MCF 10A (cell line): Measurements from ENCODE around the gene OR7C1. TPM values are rescaled to one million over a fixed set of nuclear protein-coding genes. Genes with fewer than 3 reads are reported as not detected.
"Not testable (repeated sequence)": the region's sequence is repeated elsewhere in the genome, so short reads cannot be mapped to it uniquely, and the experiment has no call there.

Experiments used
- BruUV-seq: library from RNA; stranded (reverse); fragments of 400-500 nt; replicated peaks from 2 replicates; lab custom pipeline; 2021; lab: Mats Ljungman, UMichigan
- CTCF ChIA-PET: fragments of 300-600 bp; sonication (Branson Sonifier 250); formaldehyde crosslinking; extraction: SDS; loops from one replicate; lab custom pipeline; 2021; ENCODE audit warnings: antibody characterized with exemption, inconsistent platforms; lab: Yijun Ruan, JAX
- POLR2A ChIA-PET: fragments of 300-600, 350-650 bp; sonication (Branson Sonifier 250); formaldehyde crosslinking; extraction: SDS; loops from one replicate; lab custom pipeline; 2020; ENCODE audit warnings: antibody characterized with exemption, inconsistent platforms; lab: Yijun Ruan, JAX
- DNase-seq: peaks from one replicate; pipeline ENCODE4 v3.0.0-alpha.2; 2018; ENCODE audit not compliant: unreplicated experiment
- H3K27ac Mint-ChIP-seq: one replicate; pipeline ENCODE4 v1.8.0; 2022; ENCODE audit warnings: mild to moderate bottlenecking, low read depth, mixed read lengths; ENCODE audit not compliant: unreplicated experiment
- H3K27me3 Mint-ChIP-seq: one replicate; pipeline ENCODE4 v1.8.0; 2022; ENCODE audit warnings: mixed read lengths; ENCODE audit not compliant: insufficient read depth, unreplicated experiment
- H3K36me3 Mint-ChIP-seq: one replicate; pipeline ENCODE4 v1.8.0; 2022; ENCODE audit warnings: mild to moderate bottlenecking, moderate library complexity, mixed read lengths; ENCODE audit not compliant: insufficient read depth, unreplicated experiment
- H3K4me1 Mint-ChIP-seq: one replicate; pipeline ENCODE4 v1.8.0; 2022; ENCODE audit warnings: mixed read lengths; ENCODE audit not compliant: insufficient read depth, unreplicated experiment
- H3K4me3 Mint-ChIP-seq: one replicate; pipeline ENCODE4 v1.8.0; 2022; ENCODE audit warnings: mild to moderate bottlenecking, moderate library complexity, mixed read lengths; ENCODE audit not compliant: unreplicated experiment
- H3K9me3 Mint-ChIP-seq: one replicate; pipeline ENCODE4 v1.8.0; 2022; ENCODE audit warnings: mixed read lengths; ENCODE audit not compliant: unreplicated experiment
- intact Hi-C: fragments of 100-400 bp; cut with micrococcal nuclease; formaldehyde crosslinking; loops from 2 replicates; pipeline ENCODE4 v1.14.1; 2022
- total RNA-seq: library from RNA; stranded (reverse); gene quantifications from 2 replicates; pipeline ENCODE4 v1.2.3, GENCODE V29; 2022
- TF ChIP-seq, protein P1 (sequence below): fragments of 200-600 bp; IDR thresholded peaks from one replicate; pipeline ENCODE4 v1.8.0; 2022; ENCODE audit warnings: antibody characterized with exemption, mild to moderate bottlenecking; ENCODE audit not compliant: unreplicated experiment

OR7C1 gene
- total RNA-seq, 1 experiment from 2014 or later: not detected

DNA sequence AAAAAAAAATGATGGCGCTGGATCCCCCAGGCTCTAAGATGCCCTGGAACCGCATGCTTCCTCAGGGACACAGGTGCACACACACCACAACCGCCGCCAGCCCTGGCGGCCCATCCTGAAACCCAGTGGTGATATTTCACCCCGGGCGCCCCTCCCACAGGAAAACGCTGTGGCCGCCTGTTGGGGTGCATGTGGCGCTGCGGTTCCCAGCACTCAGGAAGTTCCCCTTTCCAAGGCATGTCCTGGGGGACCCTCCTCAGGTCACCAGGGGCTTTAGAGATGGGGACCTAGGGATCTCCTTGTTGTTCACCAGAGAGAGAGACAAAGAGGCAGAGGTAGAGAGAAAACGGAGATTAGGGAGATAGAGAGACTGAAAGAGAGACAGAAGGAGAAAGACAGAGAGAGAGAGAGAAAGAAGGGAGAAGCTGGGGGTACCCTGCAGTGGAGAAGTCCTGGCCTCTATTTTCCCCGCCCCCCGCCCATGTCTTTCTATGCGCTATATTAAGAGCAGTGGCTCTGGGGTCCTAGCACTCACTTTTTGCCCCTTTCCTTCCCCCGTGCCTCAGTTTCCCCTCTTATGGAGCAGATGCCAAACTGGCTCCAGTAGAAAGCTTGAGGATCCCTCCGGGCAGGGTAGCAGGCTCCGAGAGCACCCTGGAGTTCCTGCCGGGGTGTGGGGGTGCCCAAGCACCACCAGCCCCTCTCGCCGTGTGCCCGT, 59.0 kb downstream of the OR7C1 start:
- BruUV-seq: no TSS peak
- H3K4me3 Mint-ChIP-seq: peak overlapping the region; percentile 74

DNA sequence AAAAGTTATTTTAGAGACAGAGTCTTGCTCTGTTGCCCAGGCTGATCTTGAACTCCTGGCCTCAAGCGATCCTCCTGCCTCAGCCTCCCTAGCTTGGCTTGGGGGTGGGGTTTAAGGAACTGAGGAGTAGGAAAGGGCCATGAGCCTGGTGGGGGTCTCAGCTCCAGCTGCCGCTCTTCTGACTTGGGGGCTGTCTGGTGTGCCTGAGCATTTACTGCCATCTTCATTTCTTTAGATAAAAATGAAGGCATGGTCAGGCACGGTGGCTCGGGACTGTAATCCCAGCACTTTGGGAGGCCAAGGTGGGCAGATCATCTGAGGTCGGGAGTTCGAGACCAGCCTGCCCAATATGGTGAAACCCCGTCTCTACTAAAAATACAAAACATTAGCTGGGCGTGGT, 59.7 kb downstream of the OR7C1 start:
- not testable (repeated sequence) for DNase-seq, H3K9me3 Mint-ChIP-seq, H3K4me1 Mint-ChIP-seq, H3K27me3 Mint-ChIP-seq, BruUV-seq, H3K27ac Mint-ChIP-seq
- intact Hi-C loops: loop anchor here (5.0 kb wide), 1 partner anchor 88 kb away; no protein-coding TSS in a partner anchor
- peaks cover 25% of the 10 kb centered on the region for H3K36me3 Mint-ChIP-seq
- ChIA-PET CTCF (interaction anchor here (0.6 to 4.0 kb wide), 2 partner anchors 11 to 130 kb away, joined by 3 to 36 read pairs; no protein-coding TSS in a partner anchor), POLR2A (interaction anchor here (0.6 to 0.7 kb wide), 2 partner anchors 202 to 370 kb away, joined by 3 read pairs; no protein-coding TSS in a partner anchor)
- H3K4me3 Mint-ChIP-seq: peak overlapping the region; percentile 74

More for the DNA sequence above, 59.0 kb downstream of the OR7C1 start:
- TF ChIP-seq, protein P1, sequence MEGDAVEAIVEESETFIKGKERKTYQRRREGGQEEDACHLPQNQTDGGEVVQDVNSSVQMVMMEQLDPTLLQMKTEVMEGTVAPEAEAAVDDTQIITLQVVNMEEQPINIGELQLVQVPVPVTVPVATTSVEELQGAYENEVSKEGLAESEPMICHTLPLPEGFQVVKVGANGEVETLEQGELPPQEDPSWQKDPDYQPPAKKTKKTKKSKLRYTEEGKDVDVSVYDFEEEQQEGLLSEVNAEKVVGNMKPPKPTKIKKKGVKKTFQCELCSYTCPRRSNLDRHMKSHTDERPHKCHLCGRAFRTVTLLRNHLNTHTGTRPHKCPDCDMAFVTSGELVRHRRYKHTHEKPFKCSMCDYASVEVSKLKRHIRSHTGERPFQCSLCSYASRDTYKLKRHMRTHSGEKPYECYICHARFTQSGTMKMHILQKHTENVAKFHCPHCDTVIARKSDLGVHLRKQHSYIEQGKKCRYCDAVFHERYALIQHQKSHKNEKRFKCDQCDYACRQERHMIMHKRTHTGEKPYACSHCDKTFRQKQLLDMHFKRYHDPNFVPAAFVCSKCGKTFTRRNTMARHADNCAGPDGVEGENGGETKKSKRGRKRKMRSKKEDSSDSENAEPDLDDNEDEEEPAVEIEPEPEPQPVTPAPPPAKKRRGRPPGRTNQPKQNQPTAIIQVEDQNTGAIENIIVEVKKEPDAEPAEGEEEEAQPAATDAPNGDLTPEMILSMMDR: no peak
- ChIA-PET CTCF (interaction anchor here (0.6 to 4.0 kb wide), 7 partner anchors 10 to 751 kb away, joined by 3 to 36 read pairs (median 3); no protein-coding TSS in a partner anchor), POLR2A (interaction anchor here (1.5 to 1.8 kb wide), 2 partner anchors 10 to 86 kb away, joined by 5 to 6 read pairs; partner anchors contain the start of gene ZNF333)
- H3K4me1 Mint-ChIP-seq: peaks cover 6% of the 10 kb centered on the region
- H3K27me3 Mint-ChIP-seq: no peaks in the 10 kb centered on the region
- peak; percentile 3 for DNase-seq
- peaks cover 20% of the 10 kb centered on the region for H3K36me3 Mint-ChIP-seq
- peak overlapping the region; percentile 53 for H3K27ac Mint-ChIP-seq
- H3K9me3 Mint-ChIP-seq: no peaks in the 10 kb centered on the region
- intact Hi-C loops: loop anchor here (5.0 kb wide), 1 partner anchor 89 kb away; no protein-coding TSS in a partner anchor

DNA sequence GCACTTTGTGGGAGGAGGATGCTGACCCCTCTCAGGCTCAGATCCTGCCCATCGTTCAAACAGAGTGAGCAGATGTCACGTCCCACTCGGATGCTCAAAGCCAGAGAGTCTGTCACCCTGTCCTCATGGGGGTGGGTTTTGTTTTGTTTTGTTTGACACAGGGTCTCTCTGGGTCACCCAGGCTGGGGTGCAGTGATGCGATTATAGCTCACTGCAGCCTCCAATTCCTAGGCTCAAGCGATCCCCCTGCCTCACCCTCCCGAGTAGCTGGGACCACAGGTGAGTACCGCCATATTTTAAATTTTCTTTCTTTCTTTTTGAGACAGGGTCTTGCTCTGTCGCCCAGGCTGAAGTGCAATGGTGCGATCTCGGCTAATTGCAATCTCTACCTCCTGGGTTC, 60.6 kb downstream of the OR7C1 start:
- DNase-seq: no peak
- H3K4me3 Mint-ChIP-seq: no peak overlapping the region
- peaks cover 6% of the 10 kb centered on the region for H3K4me1 Mint-ChIP-seq
- intact Hi-C loops: no loop called here
- BruUV-seq: no TSS peak
- no peaks in the 10 kb centered on the region for H3K9me3 Mint-ChIP-seq
- H3K27ac Mint-ChIP-seq: no peak overlapping the region
- peaks cover 35% of the 10 kb centered on the region for H3K36me3 Mint-ChIP-seq
- ChIA-PET POLR2A (no interaction called here), CTCF (interaction anchor here (0.5 to 4.0 kb wide), 4 partner anchors 12 to 601 kb away, joined by 3 to 36 read pairs (median 4); no protein-coding TSS in a partner anchor)
- TF ChIP-seq, protein P1: no peak
- no peaks in the 10 kb centered on the region for H3K27me3 Mint-ChIP-seq

DNA sequence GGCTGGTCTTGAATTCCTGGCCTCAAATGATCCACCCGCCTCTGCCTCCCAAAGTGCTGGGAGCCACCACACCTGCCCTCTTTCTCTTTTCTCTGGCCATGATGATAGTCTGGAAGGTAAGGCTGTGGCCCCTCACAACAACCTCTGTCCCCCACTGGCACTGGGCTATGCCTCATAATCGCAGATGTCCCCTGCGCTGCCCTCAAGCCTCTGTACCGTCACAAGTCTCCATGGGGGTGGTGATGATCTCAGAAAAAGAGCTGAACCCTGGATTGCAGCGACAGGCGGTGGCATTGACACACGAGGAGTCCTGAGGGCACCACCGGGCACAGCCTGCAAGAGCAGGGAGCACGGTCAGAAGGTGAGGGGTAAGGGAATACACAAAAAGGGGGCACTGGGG, 61.3 kb downstream of the OR7C1 start:
- peaks cover 38% of the 10 kb centered on the region for H3K36me3 Mint-ChIP-seq
- H3K27me3 Mint-ChIP-seq, H3K27ac Mint-ChIP-seq, H3K4me1 Mint-ChIP-seq, H3K9me3 Mint-ChIP-seq, DNase-seq, POLR2A ChIA-PET, intact Hi-C loops, BruUV-seq, H3K4me3 Mint-ChIP-seq: not testable (repeated sequence)
- CTCF ChIA-PET: interaction anchor here (4.0 kb wide), 1 partner anchor 12 kb away, joined by 36 read pairs; no protein-coding TSS in a partner anchor

DNA sequence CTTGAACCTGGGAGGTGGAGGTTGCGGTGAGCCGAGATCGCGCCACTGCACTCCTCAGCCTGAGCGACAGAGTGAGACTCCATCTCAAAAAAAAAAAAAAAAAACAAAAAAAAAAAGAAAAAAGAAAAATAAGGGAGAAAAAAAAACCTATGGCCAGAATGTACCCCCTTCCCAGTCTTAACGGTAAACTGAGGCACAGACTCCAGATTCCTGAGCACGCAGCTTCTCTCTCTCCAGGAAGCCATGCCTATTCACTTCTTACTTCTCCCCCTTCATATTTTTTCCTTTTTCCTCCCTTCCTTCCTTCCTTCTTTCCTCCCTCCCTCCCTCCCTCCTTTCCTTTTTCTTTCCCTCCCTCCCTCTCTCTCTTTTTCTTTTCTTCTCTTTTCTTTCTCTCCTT, 62.0 kb downstream of the OR7C1 start:
- no peak for DNase-seq
- intact Hi-C loops: no loop called here
- Mint-ChIP-seq H3K4me3 (no peak overlapping the region), H3K36me3 (peaks cover 45% of the 10 kb centered on the region), H3K9me3 (no peaks in the 10 kb centered on the region), H3K4me1 (peaks cover 6% of the 10 kb centered on the region), H3K27ac (no peak overlapping the region), H3K27me3 (no peaks in the 10 kb centered on the region)
- TF ChIP-seq, protein P1: no peak
- ChIA-PET CTCF (no interaction called here), POLR2A (no interaction called here)
- no TSS peak for BruUV-seq
